Osteoblast (primary cell): Measurements from ENCODE around the gene PLEKHG3. TPM values are rescaled to one million over a fixed set of nuclear protein-coding genes. Genes with fewer than 3 reads are reported as not detected.

Experiments used
- DNase-seq: peaks from one replicate; pipeline ENCODE4 v3.0.0; 2011; ENCODE audit warnings: low spot score, mixed read lengths; ENCODE audit not compliant: insufficient read length; ENCODE audit errors: missing footprints
- H2AFZ ChIP-seq: 2 replicates; pipeline ENCODE4 v1.6.0; 2011; ENCODE audit warnings: mild to moderate bottlenecking, low read length
- H3K27ac ChIP-seq: 2 replicates; pipeline ENCODE4 v1.5.1; 2011; ENCODE audit warnings: mild to moderate bottlenecking, low read depth, low read length, moderate library complexity
- H3K27me3 ChIP-seq: 2 replicates; pipeline ENCODE4 v1.6.0; 2012; ENCODE audit warnings: mild to moderate bottlenecking, control low read depth, inconsistent platforms, low read length, moderate library complexity; ENCODE audit not compliant: insufficient read depth
- H3K36me3 ChIP-seq: 2 replicates; pipeline ENCODE4 v1.5.1; 2011; ENCODE audit warnings: mild to moderate bottlenecking, low read length, control low read depth, moderate library complexity; ENCODE audit not compliant: insufficient read depth
- H3K4me1 ChIP-seq: 2 replicates; pipeline ENCODE4 v1.5.1; 2011; ENCODE audit warnings: mild to moderate bottlenecking, low read length, control low read depth, moderate library complexity; ENCODE audit not compliant: insufficient read depth
- H3K4me2 ChIP-seq: 2 replicates; pipeline ENCODE4 v1.6.0; 2011; ENCODE audit warnings: mild to moderate bottlenecking, low read length; ENCODE audit not compliant: insufficient read depth
- H3K4me3 ChIP-seq: fragments of 200-600 bp; sonication (generic); 3 replicates; pipeline ENCODE4 v1.5.1; 2012; ENCODE audit warnings: mild to moderate bottlenecking, low read length, inconsistent platforms; ENCODE audit not compliant: insufficient read depth
- H3K79me2 ChIP-seq: 2 replicates; pipeline ENCODE4 v1.6.0; 2012; ENCODE audit warnings: mild to moderate bottlenecking, low read length, control low read depth, inconsistent platforms; ENCODE audit not compliant: insufficient read depth
- H3K9me3 ChIP-seq: 2 replicates; pipeline ENCODE4 v1.5.1; 2011; ENCODE audit warnings: low read depth, low read length, control low read depth
- H4K20me1 ChIP-seq: 2 replicates; pipeline ENCODE4 v1.6.0; 2012; ENCODE audit warnings: mild to moderate bottlenecking, low read length, control low read depth; ENCODE audit not compliant: insufficient read depth
- CTCF ChIP-seq: IDR thresholded peaks from 2 replicates; pipeline ENCODE4 v1.5.1; 2011; ENCODE audit warnings: mild to moderate bottlenecking, low read depth, low read length, moderate library complexity; ENCODE audit errors: extremely low read depth
- total RNA-seq: library from RNA; depleted of rRNA; stranded (reverse); fragments of >200 nt; gene quantifications from 2 replicates; pipeline ENCODE4 v1.2.3, GENCODE V29; 2012

The PLEKHG3 gene
- total RNA-seq, 1 donor: 5.4 TPM

DNA sequence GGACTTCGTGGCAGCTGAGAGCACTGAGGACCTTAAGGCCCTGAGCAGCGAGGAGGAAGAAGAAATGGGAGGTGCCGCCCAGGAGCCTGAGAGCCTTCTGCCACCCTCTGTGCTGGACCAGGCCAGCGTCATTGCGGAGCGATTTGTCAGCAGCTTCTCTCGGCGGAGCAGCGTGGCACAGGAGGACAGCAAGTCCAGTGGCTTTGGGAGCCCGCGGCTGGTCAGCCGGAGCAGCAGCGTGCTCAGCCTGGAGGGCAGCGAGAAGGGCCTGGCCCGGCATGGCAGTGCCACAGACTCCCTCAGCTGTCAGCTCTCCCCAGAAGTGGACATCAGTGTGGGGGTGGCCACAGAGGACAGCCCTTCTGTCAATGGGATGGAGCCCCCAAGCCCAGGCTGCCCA is 37.0 kb downstream of the PLEKHG3 start:
- no peak for DNase-seq
- Histone ChIP-seq H4K20me1 (peaks cover 3% of the 10 kb centered on the region), H3K4me3 (no peak overlapping the region), H3K4me2 (no peak overlapping the region), H3K27ac (no peak overlapping the region), H3K27me3 (no peaks in the 10 kb centered on the region), H3K79me2 (no peaks in the 10 kb centered on the region), H3K4me1 (peaks cover 12% of the 10 kb centered on the region), H3K36me3 (peaks cover 9% of the 10 kb centered on the region), H3K9me3 (no peaks in the 10 kb centered on the region), H2AFZ (no peak overlapping the region)
- TF ChIP-seq CTCF: no peak

- H2AFZ ChIP-seq: no peak overlapping the region
- no peak for DNase-seq
Measured at GRCh38 chr14:64741961-64742360, 37.7 kb downstream of the PLEKHG3 start.

GRCh38 chr14:64743061-64743460 is 38.8 kb downstream of the PLEKHG3 start:
- no peak for TF ChIP-seq CTCF
- H3K4me1 ChIP-seq: peaks cover 20% of the 10 kb centered on the region
- no peaks in the 10 kb centered on the region for H3K9me3 ChIP-seq
- no peak overlapping the region for H2AFZ ChIP-seq
- no peak overlapping the region for H3K27ac ChIP-seq
- H4K20me1 ChIP-seq: peaks cover 3% of the 10 kb centered on the region
- DNase-seq: no peak
- peaks cover 9% of the 10 kb centered on the region for H3K36me3 ChIP-seq
- no peaks in the 10 kb centered on the region for H3K27me3 ChIP-seq
- H3K79me2 ChIP-seq: no peaks in the 10 kb centered on the region
- no peak overlapping the region for H3K4me3 ChIP-seq
- no peak overlapping the region for H3K4me2 ChIP-seq

More at GRCh38 chr14:64741961-64742360, 37.7 kb downstream of the PLEKHG3 start:
- no peak overlapping the region for H3K27ac ChIP-seq
- peaks cover 9% of the 10 kb centered on the region for H3K36me3 ChIP-seq
- no peak overlapping the region for H3K4me2 ChIP-seq
- H3K27me3 ChIP-seq: no peaks in the 10 kb centered on the region
- peaks cover 20% of the 10 kb centered on the region for H3K4me1 ChIP-seq
- no peak overlapping the region for H3K4me3 ChIP-seq
- no peaks in the 10 kb centered on the region for H3K79me2 ChIP-seq
- H4K20me1 ChIP-seq: peaks cover 3% of the 10 kb centered on the region
- H3K9me3 ChIP-seq: no peaks in the 10 kb centered on the region
- TF ChIP-seq CTCF: no peak

DNA sequence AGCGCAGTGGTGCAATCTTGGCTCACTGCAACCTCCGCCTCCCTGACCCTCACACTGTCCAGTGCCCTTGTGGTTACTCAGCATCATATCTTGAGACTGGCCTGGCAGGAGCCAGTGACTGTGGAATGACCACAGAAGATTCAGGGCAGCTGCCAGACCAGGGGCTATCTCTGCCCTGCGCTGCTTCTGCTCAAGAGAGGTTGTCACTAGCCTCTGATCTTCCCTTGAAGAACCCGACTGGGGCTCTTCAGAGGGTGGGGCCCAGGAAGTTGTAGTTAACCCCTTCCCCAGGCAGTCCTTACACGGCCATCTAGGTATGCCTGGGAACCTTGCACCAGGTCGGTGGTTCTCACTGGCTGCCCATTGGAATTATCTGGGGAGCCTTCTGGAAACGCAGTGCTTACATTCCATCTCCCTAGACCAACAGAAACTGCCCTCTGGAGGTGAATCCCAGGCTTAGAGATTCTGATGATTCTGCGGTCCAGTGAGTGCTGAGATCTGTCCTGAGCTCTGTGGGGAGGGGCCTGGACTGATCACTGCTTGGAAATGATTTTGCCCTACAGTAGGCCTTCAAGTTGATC is 41.4 kb downstream of the PLEKHG3 start:
- Histone ChIP-seq H3K4me2 (no peak overlapping the region), H3K27me3 (no peaks in the 10 kb centered on the region), H3K4me1 (peaks cover 20% of the 10 kb centered on the region), H3K79me2 (no peaks in the 10 kb centered on the region), H3K36me3 (peaks cover 9% of the 10 kb centered on the region), H3K9me3 (no peaks in the 10 kb centered on the region), H2AFZ (no peak overlapping the region), H4K20me1 (peaks cover 3% of the 10 kb centered on the region), H3K4me3 (no peak overlapping the region), H3K27ac (no peak overlapping the region)
- peak; percentile 21 for TF ChIP-seq CTCF
- peak; percentile 95 for DNase-seq
